ENCODE data around the gene POLR3G.

Gene POLR3G

DNA sequence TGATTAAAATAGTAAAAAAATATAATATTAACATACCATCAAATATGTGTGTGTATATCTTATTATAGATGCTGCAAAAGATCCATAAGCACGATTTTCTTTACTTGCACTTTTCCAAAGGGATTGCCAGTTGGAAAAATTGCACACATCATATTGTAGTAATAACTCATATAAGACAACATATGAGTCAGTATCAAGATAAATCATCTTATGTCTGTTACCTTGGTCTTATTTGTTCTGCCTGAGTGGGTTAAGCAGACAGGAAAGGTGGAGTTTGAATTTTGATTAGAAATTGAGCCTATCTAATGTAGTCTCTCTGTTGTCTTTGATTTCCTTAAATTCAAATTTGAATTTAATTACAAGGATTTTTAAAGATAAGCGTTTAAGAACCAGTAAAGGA, 30.1 kb downstream of the POLR3G start:
- DNase-seq = no peak

DNA sequence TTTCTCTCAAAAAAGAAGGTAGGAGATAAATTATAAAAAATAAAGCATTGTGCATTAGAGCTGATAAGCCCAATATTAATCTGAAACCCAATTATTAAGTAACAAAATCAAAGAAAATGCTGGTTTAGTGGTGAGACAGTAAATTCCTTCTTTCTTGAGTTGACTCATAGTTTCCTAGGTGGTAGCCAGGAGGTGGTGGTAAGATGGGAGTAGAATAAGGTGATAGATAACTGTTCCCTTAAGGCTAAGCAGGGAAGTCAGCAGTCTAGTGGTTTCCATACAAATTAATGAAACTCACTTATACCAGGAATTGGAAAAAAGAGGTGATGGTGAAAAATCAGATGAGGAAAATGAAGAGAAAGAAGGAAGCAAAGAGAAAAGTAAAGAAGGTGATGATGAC, 31.6 kb downstream of the POLR3G start:
- DNase-seq = no peak

GRCh38 chr5:90510438-90510837, 35.8 kb downstream of the POLR3G start:
- DNase-seq = no peak

GRCh38 chr5:90514520-90514919, 39.9 kb downstream of the POLR3G start:
- DNase-seq = no peak

DNA sequence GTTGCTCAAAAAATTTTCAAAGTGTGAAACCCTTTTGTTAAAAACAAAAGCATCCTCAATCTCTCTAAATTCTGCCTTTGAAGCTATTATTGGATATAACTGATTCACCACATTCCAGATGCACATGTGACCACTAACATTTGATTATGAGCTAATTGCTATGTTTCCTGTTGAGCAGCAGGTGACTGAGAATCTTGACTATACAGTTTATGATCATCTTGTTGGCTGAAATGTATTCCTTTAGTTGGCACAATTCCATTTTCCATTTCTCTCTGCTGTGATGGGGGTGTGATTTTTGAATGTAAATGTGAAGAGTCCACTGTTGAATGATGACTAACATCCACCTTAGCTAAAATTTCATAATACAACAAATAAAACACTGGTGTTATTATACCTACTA, 44.0 kb downstream of the POLR3G start:
- no peak for DNase-seq

DNA sequence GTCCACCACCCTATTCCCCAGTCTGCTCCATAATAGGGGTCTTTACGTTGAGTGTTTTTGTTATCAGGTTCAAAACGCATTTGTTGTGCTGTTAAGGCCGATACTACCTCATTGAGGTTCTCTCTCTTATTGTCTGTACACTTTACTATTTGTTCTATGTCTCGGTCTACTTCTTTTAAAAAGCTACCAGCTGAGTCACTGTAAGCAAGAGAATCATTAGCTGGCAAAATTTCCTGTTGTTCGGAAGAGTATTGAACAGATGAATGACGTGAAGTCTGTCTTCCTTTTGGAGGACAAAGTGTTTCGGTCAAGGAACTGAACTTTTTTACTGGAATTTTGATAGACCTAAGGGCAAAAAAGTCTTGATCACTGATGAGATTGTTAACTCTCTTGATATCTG, 44.4 kb downstream of the POLR3G start:
- no peak for DNase-seq

DNA sequence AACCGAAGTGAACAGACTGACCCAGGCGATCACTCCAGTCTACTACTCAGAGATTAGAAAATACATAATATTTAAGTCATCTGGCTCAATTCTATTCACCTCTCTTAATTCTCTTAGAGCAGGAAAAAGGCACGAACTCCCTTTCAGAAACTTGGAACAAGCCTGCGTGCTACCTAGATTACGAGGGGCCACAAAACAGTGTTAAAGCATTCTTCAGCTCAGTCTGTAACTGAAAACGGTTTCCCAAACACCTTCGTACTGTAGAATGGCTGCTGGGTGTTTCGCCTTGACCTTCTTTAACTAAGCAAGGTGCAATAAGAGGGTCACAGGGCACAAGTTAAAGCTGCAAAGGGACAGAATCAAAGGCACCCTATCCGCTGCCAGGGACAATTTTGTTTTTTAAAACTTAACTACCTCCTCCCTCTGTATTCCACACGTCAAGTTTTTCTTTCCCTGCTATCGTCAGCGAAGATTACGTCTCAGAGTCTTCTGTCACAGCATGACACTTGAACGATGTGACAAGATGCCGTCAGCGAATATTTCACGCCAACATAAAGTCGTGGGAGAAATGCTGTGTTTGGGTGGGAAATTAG, 54.0 kb downstream of the POLR3G start:
- DNase-seq = peak in 1 of 2 experiments; percentile 23

- DNase-seq = peak; percentile 95
Observed at GRCh38 chr5:90529194-90529938, 54.7 kb downstream of the POLR3G start, which contains the start of gene LYSMD3. Gene LYSMD3, minus strand, starts transcription at chr5:90529584. Its CDS starts 4,295 bp downstream, at chr5:90525289.

DNA sequence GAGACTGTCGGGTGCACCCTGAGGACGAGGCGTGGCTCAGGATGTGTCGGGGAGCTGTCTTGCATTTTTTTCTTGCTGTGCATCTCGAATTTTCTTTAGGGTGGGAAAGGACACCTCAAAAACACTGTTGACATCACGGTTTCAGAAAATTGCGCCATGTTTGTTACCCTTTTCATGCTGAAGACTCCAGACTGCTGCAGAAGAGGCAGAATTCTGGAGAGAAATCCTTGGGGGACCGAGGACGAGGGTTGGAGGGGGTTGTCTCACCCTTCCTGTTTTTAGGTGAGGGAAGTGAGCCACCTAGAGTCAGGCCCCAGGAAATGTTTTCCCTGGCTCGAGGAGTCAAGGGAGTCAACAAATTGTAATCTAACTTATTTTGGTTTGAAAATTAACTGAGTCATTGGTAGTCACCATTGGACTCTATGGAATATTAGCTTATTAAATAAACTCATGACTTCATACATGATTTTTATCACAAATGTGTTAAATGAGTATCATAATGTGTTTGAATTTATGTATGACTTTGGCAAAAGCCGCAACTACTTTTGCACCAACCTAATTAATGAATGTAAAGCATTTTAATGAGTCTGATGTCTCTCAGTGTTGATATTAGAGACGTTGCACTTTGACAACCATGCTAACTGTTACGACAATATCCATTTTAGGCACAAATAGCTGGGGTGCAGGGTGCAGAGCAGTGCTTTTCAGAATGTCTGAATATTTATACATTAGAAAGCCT, 55.4 kb downstream of the POLR3G start:
- no peak for DNase-seq

GRCh38 chr5:90530736-90531487, 56.2 kb downstream of the POLR3G start:
- no peak for DNase-seq

DNA sequence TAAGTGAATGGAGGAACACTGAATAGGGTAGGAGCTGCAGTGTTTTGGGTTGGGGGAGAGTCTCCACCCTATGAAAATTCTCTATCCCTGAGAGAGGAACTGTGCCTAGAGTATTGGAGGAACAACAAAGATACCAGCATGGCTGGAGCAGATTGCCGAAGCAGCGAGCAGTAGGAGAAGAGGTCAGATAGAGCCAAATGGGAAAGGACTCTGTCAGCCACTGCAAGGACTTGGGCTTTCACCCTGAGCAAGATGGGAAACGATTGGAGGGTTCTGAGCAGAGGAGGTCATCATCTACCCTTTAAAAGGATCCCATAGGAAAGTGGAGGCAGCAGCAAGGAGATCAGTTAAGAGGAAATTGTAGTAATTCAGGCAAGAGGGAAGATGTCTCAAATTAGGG, 59.1 kb downstream of the POLR3G start:
- no peak for DNase-seq

DNA sequence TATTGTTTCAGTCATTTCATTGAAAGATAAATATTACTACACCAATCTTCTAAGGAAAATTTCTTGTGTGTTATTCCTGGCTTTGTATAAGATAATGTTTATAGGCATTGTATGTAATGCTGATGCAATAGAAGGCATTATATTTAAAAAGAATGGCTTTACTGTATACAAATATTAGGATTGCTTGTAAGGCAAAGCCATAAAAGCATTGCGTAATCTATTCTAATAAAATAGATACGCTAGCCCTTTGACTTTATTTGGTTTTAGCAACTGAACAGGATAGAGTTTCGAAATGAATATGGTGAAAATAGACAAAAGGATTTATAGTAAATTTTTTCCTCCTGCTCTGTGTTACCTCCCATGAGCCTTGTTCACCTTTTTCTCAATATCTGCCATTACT, 60.3 kb downstream of the POLR3G start:
- no peak for DNase-seq

GRCh38 chr5:90542827-90543519, 68.3 kb downstream of the POLR3G start:
- DNase-seq = no peak

DNA sequence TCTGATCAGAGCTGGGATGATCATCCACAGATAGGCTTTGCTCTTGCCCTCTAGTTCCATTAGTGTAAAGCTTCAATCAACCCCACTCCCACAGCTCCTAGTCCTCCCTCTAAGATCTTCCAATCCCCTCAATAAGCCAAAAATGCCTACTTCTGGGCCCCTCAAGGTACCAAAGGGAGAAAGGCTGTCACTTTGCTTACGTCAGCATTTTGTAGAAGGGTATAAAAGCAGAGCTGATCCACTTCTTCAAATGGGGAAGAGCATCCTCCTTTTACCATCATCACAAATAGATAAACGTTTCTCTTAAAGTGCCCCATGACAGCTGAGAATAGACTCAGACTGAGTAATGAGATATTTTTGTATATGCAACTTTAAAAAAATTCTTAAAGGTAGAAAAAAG, 70.8 kb downstream of the POLR3G start:
- DNase-seq = no peak

- no peak for DNase-seq
Observed at GRCh38 chr5:90546216-90546837, 71.7 kb downstream of the POLR3G start.

- no peak for DNase-seq
Observed at GRCh38 chr5:90547072-90547536, 72.4 kb downstream of the POLR3G start.

- DNase-seq = no peak
Observed at GRCh38 chr5:90548069-90548593, 73.5 kb downstream of the POLR3G start.

DNA sequence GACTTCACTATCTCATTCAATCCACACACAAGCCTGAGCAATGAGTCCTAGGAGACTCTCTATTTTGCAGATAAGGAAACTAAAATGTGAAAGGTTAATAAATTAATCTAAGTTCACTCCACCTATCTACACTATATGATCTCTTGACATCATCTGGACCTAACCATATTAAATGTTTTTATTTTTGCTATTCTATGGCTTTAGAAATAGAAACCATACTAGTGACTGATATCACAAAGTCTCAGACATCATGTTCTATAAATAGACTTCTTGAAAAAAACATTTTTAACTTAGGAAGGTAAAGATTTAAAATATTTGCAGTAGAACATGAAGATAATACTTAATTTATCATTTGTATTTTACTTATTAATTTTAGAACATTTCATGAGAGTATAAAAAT, 74.6 kb downstream of the POLR3G start:
- DNase-seq = no peak

GRCh38 chr5:90549729-90550275, 75.1 kb downstream of the POLR3G start:
- DNase-seq = no peak

GRCh38 chr5:90550963-90551362, 76.3 kb downstream of the POLR3G start:
- DNase-seq = no peak

DNA sequence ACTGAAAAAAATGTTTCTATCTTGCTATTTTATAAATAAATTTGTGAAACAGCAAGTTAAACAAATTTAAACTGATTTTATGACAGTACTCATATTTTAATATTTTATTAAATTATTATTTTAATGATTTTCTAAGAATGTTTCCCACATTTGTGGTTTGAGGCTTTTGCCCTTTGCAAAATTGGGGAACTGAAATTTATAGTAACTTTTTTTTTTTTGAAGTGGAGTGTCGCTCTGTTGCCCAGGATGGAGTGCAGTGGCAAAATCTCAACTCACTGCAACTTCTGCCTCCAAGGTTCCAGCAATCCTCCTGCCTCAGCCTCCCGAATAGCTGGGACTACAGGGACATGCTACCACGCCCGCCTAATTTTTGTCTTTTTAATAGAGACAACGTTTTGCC, 76.7 kb downstream of the POLR3G start:
- DNase-seq = no peak
